Small intestine (tissue), 7 donors: ENCODE data around the gene CENPN. TPM values are rescaled to one million over a fixed set of nuclear protein-coding genes. Genes with fewer than 3 reads are reported as not detected.

ENCODE experiments used
- DNase-seq, 2 donors: peaks; one replicate each; pipeline versions ENCODE4 v3.0.0 to v3.0.0-alpha.2; 2013
- FAIRE-seq: peaks from 2 replicates; lab custom pipeline; 2012; peaks lifted over from hg19 to GRCh38; lab: Jason Lieb, UNC
- H3K27ac ChIP-seq, 3 donors: one replicate each; pipeline ENCODE4 v1.5.1; 2013; ENCODE audit warnings: low read length in 2 of 3, mild to moderate bottlenecking in 2 of 3, control low read depth in 1 of 3, inconsistent platforms in 1 of 3, low read depth in 1 of 3, moderate library complexity in 1 of 3
- H3K27me3 ChIP-seq, 3 donors: one replicate each; pipeline ENCODE4 v1.6.1; 2013; ENCODE audit warnings: low read length in 3 of 3, inconsistent platforms in 1 of 3; ENCODE audit not compliant: control insufficient read depth in 3 of 3, insufficient read depth in 3 of 3
- H3K36me3 ChIP-seq, 3 donors: one replicate each; pipeline ENCODE4 v1.6.1; 2013; ENCODE audit warnings: low read length in 3 of 3, inconsistent platforms in 1 of 3, low read depth in 1 of 3, mild to moderate bottlenecking in 1 of 3, moderate library complexity in 1 of 3; ENCODE audit not compliant: control insufficient read depth in 3 of 3, insufficient read depth in 2 of 3
- H3K4me1 ChIP-seq, 3 donors: one replicate each; pipeline ENCODE4 v1.6.1; 2013; ENCODE audit warnings: low read length in 2 of 3, inconsistent platforms in 1 of 3, low read depth in 1 of 3, mild to moderate bottlenecking in 1 of 3, moderate library complexity in 1 of 3; ENCODE audit not compliant: control insufficient read depth in 3 of 3, insufficient read depth in 2 of 3
- H3K4me3 ChIP-seq, 3 donors: one replicate each; pipeline ENCODE4 v1.5.1; 2013; ENCODE audit warnings: low read length in 3 of 3, control low read depth in 1 of 3, inconsistent platforms in 1 of 3, low read depth in 1 of 3, mild to moderate bottlenecking in 1 of 3, moderate library complexity in 1 of 3
- H3K9me3 ChIP-seq, 2 donors: one replicate each; pipeline ENCODE4 v1.6.1; 2013; ENCODE audit warnings: low read depth in 1 of 2, low read length in 1 of 2; ENCODE audit not compliant: control insufficient read depth in 2 of 2, insufficient read depth in 1 of 2
- WGBS, 3 donors: extraction: QIAGEN DNeasy Blood & Tissue Kit; methylation state at CpG; one replicate each; pipeline ENCODE4 v1.1.7; 2013; 5-methylcytosine and 5-hydroxymethylcytosine counted together
- polyA plus RNA-seq, 4 donors: library from polyadenylated mRNA; stranded (reverse) in 3 of 4; unstranded in 1 of 4; fragments of 200-250 nt in 3 of 4; fragments of 120-200 nt in 1 of 4; gene quantifications; one replicate each; pipeline versions ENCODE4 v1.2.1 to v1.2.3, GENCODE V29; 2013
- donor health status: healthy with polysubstance abuse.
- donor health status: control.
- donor health status: control.
- donor health status: Bipolar disorder and iron deficiency.
- donor health status: healthy.

The CENPN gene
- polyA plus RNA-seq, 4 donors: 5.8 to 22.9 (median 8.5) TPM

DNA sequence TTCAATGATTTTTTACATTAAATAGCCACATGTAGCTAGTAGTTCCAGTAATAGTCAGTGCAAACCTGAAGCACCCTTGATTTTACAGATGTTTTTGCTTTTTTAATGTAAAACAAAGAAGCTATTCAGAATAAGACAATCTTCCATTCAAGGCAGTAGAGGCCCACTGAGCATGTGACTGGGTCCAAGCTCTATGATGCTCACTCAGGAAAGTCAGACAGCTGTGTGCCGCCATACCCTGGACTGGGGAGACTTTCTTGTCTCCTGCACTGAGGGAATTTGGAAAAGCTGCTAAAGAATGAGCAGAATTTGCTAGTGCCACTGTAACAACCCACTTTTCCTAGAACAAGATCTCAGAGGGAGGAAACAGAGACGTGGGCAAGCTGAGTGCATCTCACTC lies 11.5 kb downstream of the CENPN start:
- H3K4me1 ChIP-seq: no peaks in the 10 kb centered on the region
- no peaks in the 10 kb centered on the region for H3K9me3 ChIP-seq
- H3K27me3 ChIP-seq: no peaks in the 10 kb centered on the region
- FAIRE-seq (no peak), DNase-seq (no peak)
- WGBS, 3 donors: 93 to 100% (median 95%) methylated on average over 2 of the region's 2 CpGs
- peaks cover 1 to 28% (median 7%) of the 10 kb centered on the region in 3 donors for H3K36me3 ChIP-seq
- H3K4me3 ChIP-seq: no peak overlapping the region
- no peak overlapping the region for H3K27ac ChIP-seq

DNA sequence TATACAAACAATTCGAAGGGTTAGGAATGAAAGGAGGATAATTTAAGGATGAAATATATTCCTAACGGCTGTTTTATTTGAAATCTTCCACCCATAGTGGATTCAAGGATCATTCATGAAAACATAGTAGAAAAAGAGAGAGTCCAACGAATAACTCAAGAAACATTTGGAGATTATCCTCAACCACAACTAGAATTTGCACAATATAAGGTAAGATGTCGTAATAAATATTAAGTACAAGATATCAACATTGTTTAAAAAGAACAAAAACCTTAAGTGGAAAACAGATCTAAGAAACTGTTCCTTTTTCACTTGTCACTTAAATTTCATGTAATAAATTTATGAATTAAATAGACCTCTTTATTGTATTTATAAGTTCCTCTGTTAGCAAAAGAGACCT lies 19.4 kb downstream of the CENPN start:
- FAIRE-seq (no peak), DNase-seq (no peak)
- Histone ChIP-seq H3K4me3 (no peak overlapping the region), H3K9me3 (peaks cover 0 to 4% of the 10 kb centered on the region in 2 donors), H3K27me3 (no peaks in the 10 kb centered on the region), H3K4me1 (no peaks in the 10 kb centered on the region), H3K36me3 (peaks cover 0 to 15% (median 4%) of the 10 kb centered on the region in 3 donors), H3K27ac (no peak overlapping the region)
- WGBS, 3 donors: 89 to 95% (median 94%) methylated on average over 4 of the region's 4 CpGs

DNA sequence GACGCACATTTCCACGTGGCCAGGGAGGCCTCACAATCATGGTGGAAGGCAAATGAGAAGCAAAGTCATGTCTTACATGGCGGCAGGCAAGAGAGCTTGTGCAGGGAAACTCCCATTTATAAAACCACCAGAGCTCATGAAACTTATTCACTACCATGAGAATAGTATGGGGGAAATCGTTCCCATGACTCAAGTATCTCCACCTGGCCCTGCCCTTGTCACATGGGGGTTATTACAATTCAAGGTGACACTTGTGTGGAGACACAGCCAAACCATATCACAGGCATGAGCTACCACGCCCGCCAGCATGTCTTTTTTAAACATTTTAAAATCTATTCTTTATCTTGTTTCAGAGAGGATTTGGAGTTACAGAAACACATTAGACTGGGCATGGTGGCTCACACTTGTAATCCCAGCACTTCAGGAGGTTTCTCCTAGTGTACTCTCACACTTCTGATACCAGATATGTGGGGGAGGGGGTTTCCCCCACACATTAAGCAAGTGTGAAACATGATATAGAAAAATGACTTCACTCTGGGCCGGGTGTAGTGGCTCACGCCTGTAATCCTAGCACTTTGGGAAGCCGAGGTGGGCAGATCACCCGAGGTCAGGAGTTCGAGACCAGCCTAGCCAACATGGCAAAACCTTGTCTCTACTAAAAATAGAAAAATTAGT lies 23.1 kb downstream of the CENPN start:
- Histone ChIP-seq H3K4me3 (no peak overlapping the region), H3K9me3 (peaks cover 0 to 4% of the 10 kb centered on the region in 2 donors), H3K27me3 (no peaks in the 10 kb centered on the region), H3K27ac (no peak overlapping the region), H3K36me3 (peaks cover 0 to 6% (median 4%) of the 10 kb centered on the region in 3 donors), H3K4me1 (no peaks in the 10 kb centered on the region)
- FAIRE-seq: no peak
- 89 to 93% (median 92%) methylated on average over 11 of the region's 11 CpGs for WGBS, 3 donors
- no peak for DNase-seq

DNA sequence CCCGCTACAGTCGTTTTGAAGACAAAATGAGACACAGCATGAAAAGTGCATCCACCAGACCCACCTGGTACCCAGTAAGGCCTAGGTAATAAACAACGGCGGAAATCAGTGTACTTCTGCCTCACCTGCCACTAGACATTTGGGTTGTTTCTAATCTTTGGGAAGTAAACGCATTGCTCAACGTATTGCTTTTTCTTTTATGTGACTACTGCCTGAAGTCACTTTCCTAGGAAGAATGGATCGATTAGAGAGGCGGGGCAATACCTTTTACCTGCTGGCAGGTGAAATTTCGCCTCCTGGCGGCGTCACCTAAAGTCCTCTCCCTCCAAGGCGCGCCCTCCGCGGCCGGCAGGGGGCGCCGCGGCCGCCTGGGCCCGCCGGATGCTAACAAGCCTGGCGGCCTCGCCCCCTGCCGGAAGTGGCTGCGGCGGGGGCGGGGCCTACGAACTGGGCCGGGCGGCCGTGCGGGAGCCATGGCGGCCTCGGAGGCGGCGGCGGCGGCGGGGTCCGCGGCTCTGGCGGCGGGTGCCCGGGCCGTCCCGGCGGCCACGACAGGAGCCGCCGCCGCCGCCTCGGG lies 28.5 kb downstream of the CENPN start, which contains the start of gene ATMIN:
TSS of gene ATMIN (plus strand) at position 445 of the 577 bp plus-strand sequence. CDS start at position 474, 29 bp downstream.
- no peaks in the 10 kb centered on the region for H3K9me3 ChIP-seq
- 3 to 4% (median 3%) methylated on average over 39 to 54 of the region's 54 CpGs for WGBS, 3 donors
- H3K4me1 ChIP-seq: peaks cover 0 to 14% (median 9%) of the 10 kb centered on the region in 3 donors
- DNase-seq (peak; percentile 95 to 98), FAIRE-seq (no peak)
- H3K27ac ChIP-seq: peak within 1 kb of the TSS; percentile 47 to 90 (median 71)
- no peaks in the 10 kb centered on the region for H3K27me3 ChIP-seq
- H3K36me3 ChIP-seq: peaks cover 0 to 13% (median 4%) of the 10 kb centered on the region in 3 donors
- H3K4me3 ChIP-seq: peak within 1 kb of the TSS; percentile 66 to 97 (median 82)

DNA sequence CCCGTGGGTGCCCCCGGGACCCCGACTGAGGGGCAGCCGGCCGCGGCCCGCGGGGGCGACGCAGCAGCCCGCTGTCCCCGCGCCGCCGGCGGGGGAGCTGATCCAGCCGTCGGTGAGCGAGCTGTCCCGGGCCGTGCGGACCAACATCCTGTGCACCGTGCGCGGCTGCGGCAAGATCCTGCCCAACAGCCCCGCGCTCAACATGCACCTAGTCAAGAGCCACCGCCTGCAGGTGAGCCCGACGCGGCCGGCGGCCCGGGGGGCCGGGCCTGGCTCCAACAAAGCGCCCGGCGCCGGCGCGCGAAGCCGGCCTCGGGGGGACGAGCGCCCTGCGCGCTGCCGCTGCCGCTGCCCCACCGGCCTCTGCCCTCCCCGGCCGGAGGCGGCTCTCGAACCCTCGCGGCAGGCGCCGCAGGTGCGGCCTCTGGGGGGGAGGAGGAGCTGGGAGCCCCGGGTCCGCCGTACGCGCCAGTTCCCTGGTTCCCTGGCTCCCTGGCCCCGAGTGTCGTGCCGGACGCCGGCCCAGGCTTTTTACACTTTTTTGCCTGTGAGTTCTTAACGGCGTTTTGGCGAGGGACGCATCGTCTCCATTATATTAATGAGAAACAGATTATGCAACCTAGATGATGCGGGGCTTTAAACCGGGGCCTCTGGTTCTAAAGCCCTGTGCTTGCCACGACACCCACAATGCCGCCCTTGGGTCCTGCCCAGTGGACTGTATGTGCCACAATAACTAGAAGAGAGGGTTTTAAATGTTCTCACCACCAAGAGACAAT lies 29.1 kb downstream of the CENPN start:
- DNase-seq (peak; percentile 21 to 74), FAIRE-seq (no peak)
- H3K4me1 ChIP-seq: peaks cover 0 to 14% (median 9%) of the 10 kb centered on the region in 3 donors
- peak overlapping the region; percentile 43 to 90 (median 71) for H3K27ac ChIP-seq
- peak overlapping the region; percentile 66 to 97 (median 82) for H3K4me3 ChIP-seq
- peaks cover 0 to 13% (median 4%) of the 10 kb centered on the region in 3 donors for H3K36me3 ChIP-seq
- WGBS, 3 donors: 0 to 1% (median 0%) methylated on average over 37 to 80 of the region's 80 CpGs
- H3K27me3 ChIP-seq: no peaks in the 10 kb centered on the region
- H3K9me3 ChIP-seq: no peaks in the 10 kb centered on the region

DNA sequence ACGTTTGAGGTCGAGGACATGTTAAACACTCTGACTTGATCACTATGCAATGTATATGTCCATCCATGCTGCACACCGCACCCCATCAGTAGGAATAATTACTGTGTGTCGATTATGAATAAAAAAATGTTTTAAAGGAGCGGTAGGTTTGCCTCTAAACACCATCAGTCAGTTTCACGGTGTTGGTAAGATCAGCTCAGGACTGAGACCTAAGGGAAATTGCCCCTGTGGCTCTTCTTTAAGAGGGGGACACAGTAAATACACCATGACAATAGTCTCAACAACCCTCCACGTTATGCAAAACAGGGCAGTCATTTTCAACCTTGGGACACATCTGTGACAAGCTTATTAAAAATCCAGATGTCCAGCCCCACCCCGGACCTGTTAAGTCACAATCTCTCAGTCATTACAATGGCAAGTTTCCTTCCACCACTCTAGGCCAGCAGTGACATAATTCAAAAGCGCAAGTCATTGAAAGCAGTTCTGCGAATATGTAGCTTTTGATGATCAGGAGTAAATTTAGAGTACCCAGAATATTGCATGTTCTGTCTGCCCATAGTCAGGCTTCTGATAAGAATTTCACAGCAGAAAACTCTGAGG lies 29.8 kb downstream of the CENPN start:
- Histone ChIP-seq H3K27ac (peak overlapping the region in 1 of 3 donors; percentile 90), H3K9me3 (no peaks in the 10 kb centered on the region), H3K4me1 (peaks cover 0 to 14% (median 9%) of the 10 kb centered on the region in 3 donors), H3K4me3 (peak overlapping the region; percentile 66 to 97 (median 82)), H3K36me3 (peaks cover 4 to 20% (median 6%) of the 10 kb centered on the region in 3 donors), H3K27me3 (no peaks in the 10 kb centered on the region)
- DNase-seq: peak; percentile 24 to 27
- no peak for FAIRE-seq
- WGBS, 3 donors: 22 to 29% (median 24%) methylated on average over 10 of the region's 10 CpGs

DNA sequence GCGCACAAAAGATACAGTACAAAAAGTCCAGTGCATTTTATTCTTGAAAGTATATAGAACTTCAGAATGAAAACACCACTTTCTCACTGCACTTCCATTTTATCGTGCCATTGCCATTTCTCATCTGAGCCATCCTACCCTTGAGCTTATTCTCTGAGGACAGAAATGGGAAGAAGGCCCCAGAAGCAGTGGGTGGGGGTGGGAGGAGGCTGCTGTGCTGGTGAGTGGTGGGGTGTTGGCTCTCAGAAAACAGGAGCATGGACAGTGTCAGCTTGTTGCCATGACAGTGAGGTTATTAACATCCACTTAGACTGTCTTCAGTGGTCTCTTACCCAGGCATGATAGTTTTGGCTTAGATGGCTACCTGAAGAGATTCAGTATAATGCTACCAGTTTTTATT lies 33.1 kb downstream of the CENPN start:
- 98 to 100% (median 98%) methylated on average over 2 of the region's 2 CpGs for WGBS, 3 donors
- H3K9me3 ChIP-seq: no peaks in the 10 kb centered on the region
- H3K36me3 ChIP-seq: peaks cover 12 to 31% (median 16%) of the 10 kb centered on the region in 3 donors
- no peak for DNase-seq
- peaks cover 0 to 13% (median 9%) of the 10 kb centered on the region in 3 donors for H3K4me1 ChIP-seq
- H3K27me3 ChIP-seq: no peaks in the 10 kb centered on the region
- no peak for FAIRE-seq
- H3K27ac ChIP-seq: no peak overlapping the region
- no peak overlapping the region for H3K4me3 ChIP-seq

DNA sequence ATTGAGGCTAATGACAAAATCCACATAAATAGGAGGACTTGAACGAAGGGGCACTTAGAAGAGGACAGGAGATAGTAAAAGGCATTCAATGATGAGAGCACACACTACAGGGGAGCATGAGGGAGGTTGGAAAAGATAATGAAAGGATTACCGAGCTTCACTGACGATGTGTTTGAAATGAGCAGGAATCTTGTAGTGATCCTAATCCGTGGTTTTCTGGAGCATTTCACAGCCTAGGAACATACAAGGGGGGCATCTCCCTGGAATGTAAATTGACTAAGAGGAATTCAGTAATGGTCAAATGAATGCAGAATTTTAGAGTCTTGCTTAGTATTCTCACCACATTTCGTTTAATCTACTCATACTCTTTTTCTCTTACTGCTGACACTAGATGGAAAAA lies 33.8 kb downstream of the CENPN start:
- DNase-seq (no peak), FAIRE-seq (no peak)
- peaks cover 12 to 37% (median 18%) of the 10 kb centered on the region in 3 donors for H3K36me3 ChIP-seq
- no peaks in the 10 kb centered on the region for H3K27me3 ChIP-seq
- no peak overlapping the region for H3K4me3 ChIP-seq
- H3K4me1 ChIP-seq: peaks cover 0 to 10% (median 9%) of the 10 kb centered on the region in 3 donors
- 85 to 88% (median 87%) methylated on average over 5 of the region's 5 CpGs for WGBS, 3 donors
- H3K27ac ChIP-seq: no peak overlapping the region
- no peaks in the 10 kb centered on the region for H3K9me3 ChIP-seq
